ENCODE data around the gene LCK. TPM values are rescaled to one million over a fixed set of nuclear protein-coding genes. Genes with fewer than 3 reads are reported as not detected.

LCK gene
- polyA plus RNA-seq, 1 donor from 2014 or later, result not detected

GRCh38 chr1:32240140-32240951, 10.7 kb upstream of the LCK start:
- no peak overlapping the region for H3K4me2 ChIP-seq (ENCODE audit: low read length)
- H3K9ac ChIP-seq (ENCODE audit: low read length), result peak overlapping the region; percentile 14
- no peaks in the 10 kb centered on the region for H4K20me1 ChIP-seq (ENCODE audit: insufficient read depth)
- H3K27me3 ChIP-seq (ENCODE audit: insufficient read depth, low read depth, low read length), result peaks cover 24% of the 10 kb centered on the region
- H3K9me3 ChIP-seq (ENCODE audit: low read length), result no peaks in the 10 kb centered on the region
- no peak overlapping the region for H3K27ac ChIP-seq (ENCODE audit: low read length)
- no peaks in the 10 kb centered on the region for H3K79me2 ChIP-seq (replicated peaks; ENCODE audit: insufficient read depth, low read length)
- TF ChIP-seq POLR2AphosphoS5 (IDR thresholded peaks at IDR 0.05) (no peak), EZH2 (IDR thresholded peaks at IDR 0.05; ENCODE audit: borderline replicate concordance, insufficient read depth, low read length, poor library complexity, severe bottlenecking) (no peak), SMC3 (conservative IDR thresholded peaks at IDR 0.05; ENCODE audit: poor library complexity) (no peak)
- TF ChIP-seq, protein P1, sequence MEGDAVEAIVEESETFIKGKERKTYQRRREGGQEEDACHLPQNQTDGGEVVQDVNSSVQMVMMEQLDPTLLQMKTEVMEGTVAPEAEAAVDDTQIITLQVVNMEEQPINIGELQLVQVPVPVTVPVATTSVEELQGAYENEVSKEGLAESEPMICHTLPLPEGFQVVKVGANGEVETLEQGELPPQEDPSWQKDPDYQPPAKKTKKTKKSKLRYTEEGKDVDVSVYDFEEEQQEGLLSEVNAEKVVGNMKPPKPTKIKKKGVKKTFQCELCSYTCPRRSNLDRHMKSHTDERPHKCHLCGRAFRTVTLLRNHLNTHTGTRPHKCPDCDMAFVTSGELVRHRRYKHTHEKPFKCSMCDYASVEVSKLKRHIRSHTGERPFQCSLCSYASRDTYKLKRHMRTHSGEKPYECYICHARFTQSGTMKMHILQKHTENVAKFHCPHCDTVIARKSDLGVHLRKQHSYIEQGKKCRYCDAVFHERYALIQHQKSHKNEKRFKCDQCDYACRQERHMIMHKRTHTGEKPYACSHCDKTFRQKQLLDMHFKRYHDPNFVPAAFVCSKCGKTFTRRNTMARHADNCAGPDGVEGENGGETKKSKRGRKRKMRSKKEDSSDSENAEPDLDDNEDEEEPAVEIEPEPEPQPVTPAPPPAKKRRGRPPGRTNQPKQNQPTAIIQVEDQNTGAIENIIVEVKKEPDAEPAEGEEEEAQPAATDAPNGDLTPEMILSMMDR (IDR thresholded peaks at IDR 0.05; ENCODE audit: poor library complexity, severe bottlenecking), result peak; percentile 43
- peak overlapping the region; percentile 60 for H3K4me3 ChIP-seq (ENCODE audit: low read length)
- H3K36me3 ChIP-seq (ENCODE audit: insufficient read depth, low read length), result no peaks in the 10 kb centered on the region
- no peak overlapping the region for H2AFZ ChIP-seq (ENCODE audit: low read depth, low read length)
- H3F3A ChIP-seq (ENCODE audit: insufficient read depth, low read length, poor library complexity, severe bottlenecking), result no peaks in the 10 kb centered on the region
- H3K9me2 ChIP-seq (ENCODE audit: insufficient read depth, low read length), result no peaks in the 10 kb centered on the region

DNA sequence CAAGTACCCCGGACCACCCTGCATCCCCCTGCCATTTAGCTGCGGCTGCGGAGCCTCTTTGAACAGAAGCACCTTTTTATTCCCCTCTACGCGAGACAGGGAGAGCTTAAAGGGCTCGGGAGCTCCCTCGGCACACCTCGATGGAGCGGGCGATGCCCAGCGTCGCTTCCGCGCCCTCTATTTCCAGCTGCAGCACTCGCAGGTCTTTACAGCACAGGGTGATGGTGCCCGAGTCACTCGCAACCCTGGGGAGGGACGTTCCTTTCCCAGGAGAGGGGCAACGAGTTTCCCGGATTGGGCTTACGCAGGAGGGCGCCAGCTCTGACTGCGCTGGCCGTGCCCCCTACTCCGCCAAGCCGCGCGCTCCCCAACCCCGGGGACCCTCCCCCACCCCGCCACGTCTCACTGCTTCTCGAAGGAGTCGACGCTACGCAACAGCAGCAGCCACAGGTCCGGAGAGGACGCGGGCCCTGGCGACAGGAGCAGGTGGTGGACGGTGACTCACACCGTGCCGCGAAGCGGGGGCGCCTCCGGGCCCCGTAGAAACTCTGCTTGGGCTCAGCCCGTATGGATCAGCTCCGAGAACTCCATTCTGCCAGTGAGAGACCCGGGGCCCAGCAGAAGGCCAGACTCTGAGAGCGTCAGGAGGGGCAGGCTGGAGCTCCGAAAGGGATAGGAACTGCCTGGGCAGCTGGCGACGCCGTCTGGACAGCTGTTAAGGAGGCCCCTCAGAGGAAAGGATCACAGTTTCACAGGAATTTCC, 9.9 kb upstream of the LCK start:
- Histone ChIP-seq H3K4me2 (ENCODE audit: low read length) (no peak overlapping the region), H3K4me3 (ENCODE audit: low read length) (peak overlapping the region; percentile 60), H4K20me1 (ENCODE audit: insufficient read depth) (no peaks in the 10 kb centered on the region), H3K9me3 (ENCODE audit: low read length) (no peaks in the 10 kb centered on the region), H3K36me3 (ENCODE audit: insufficient read depth, low read length) (no peaks in the 10 kb centered on the region), H3K79me2 (replicated peaks; ENCODE audit: insufficient read depth, low read length) (no peaks in the 10 kb centered on the region), H3K9me2 (ENCODE audit: insufficient read depth, low read length) (no peaks in the 10 kb centered on the region), H2AFZ (ENCODE audit: low read depth, low read length) (no peak overlapping the region), H3K27ac (ENCODE audit: low read length) (no peak overlapping the region), H3K27me3 (ENCODE audit: insufficient read depth, low read depth, low read length) (peaks cover 24% of the 10 kb centered on the region), H3F3A (ENCODE audit: insufficient read depth, low read length, poor library complexity, severe bottlenecking) (no peaks in the 10 kb centered on the region), H3K9ac (ENCODE audit: low read length) (peak overlapping the region; percentile 14)
- no peak for TF ChIP-seq MXI1 (conservative IDR thresholded peaks at IDR 0.05; ENCODE audit: poor library complexity, severe bottlenecking)
- TF ChIP-seq SMC3 (conservative IDR thresholded peaks at IDR 0.05; ENCODE audit: poor library complexity), result no peak
- no peak for TF ChIP-seq POLR2AphosphoS5 (IDR thresholded peaks at IDR 0.05)
- TF ChIP-seq, protein P2, sequence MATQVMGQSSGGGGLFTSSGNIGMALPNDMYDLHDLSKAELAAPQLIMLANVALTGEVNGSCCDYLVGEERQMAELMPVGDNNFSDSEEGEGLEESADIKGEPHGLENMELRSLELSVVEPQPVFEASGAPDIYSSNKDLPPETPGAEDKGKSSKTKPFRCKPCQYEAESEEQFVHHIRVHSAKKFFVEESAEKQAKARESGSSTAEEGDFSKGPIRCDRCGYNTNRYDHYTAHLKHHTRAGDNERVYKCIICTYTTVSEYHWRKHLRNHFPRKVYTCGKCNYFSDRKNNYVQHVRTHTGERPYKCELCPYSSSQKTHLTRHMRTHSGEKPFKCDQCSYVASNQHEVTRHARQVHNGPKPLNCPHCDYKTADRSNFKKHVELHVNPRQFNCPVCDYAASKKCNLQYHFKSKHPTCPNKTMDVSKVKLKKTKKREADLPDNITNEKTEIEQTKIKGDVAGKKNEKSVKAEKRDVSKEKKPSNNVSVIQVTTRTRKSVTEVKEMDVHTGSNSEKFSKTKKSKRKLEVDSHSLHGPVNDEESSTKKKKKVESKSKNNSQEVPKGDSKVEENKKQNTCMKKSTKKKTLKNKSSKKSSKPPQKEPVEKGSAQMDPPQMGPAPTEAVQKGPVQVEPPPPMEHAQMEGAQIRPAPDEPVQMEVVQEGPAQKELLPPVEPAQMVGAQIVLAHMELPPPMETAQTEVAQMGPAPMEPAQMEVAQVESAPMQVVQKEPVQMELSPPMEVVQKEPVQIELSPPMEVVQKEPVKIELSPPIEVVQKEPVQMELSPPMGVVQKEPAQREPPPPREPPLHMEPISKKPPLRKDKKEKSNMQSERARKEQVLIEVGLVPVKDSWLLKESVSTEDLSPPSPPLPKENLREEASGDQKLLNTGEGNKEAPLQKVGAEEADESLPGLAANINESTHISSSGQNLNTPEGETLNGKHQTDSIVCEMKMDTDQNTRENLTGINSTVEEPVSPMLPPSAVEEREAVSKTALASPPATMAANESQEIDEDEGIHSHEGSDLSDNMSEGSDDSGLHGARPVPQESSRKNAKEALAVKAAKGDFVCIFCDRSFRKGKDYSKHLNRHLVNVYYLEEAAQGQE (IDR thresholded peaks at IDR 0.05; ENCODE audit: borderline replicate concordance), result no peak
- no peak for TF ChIP-seq EP300 (conservative IDR thresholded peaks at IDR 0.05; ENCODE audit: poor library complexity, severe bottlenecking)
- TF ChIP-seq, protein P1 (IDR thresholded peaks at IDR 0.05; ENCODE audit: poor library complexity, severe bottlenecking), result no peak
- TF ChIP-seq RAD21 (conservative IDR thresholded peaks at IDR 0.05), result no peak
- no peak for TF ChIP-seq TAF1 (IDR thresholded peaks at IDR 0.05; ENCODE audit: low read depth)
- no peak for TF ChIP-seq EZH2 (IDR thresholded peaks at IDR 0.05; ENCODE audit: borderline replicate concordance, insufficient read depth, low read length, poor library complexity, severe bottlenecking)
